VCaP (cell line): ENCODE data around the gene KCNT2.

ENCODE experiments used
- H3K27ac ChIP-seq: fragments of 450-650 bp; 2 replicates; pipeline ENCODE4 v1.5.1; 2017
- TF ChIP-seq, protein P1 (sequence below): fragments of 450-650 bp; conservative IDR thresholded peaks from 2 replicates; pipeline ENCODE4 v1.5.1; 2017; ENCODE audit warnings: mild to moderate bottlenecking, moderate library complexity

The KCNT2 gene

GRCh38 chr1:196590959-196591358 lies 17.3 kb downstream of the KCNT2 start:
- H3K27ac ChIP-seq: no peak overlapping the region
- TF ChIP-seq, protein P1, sequence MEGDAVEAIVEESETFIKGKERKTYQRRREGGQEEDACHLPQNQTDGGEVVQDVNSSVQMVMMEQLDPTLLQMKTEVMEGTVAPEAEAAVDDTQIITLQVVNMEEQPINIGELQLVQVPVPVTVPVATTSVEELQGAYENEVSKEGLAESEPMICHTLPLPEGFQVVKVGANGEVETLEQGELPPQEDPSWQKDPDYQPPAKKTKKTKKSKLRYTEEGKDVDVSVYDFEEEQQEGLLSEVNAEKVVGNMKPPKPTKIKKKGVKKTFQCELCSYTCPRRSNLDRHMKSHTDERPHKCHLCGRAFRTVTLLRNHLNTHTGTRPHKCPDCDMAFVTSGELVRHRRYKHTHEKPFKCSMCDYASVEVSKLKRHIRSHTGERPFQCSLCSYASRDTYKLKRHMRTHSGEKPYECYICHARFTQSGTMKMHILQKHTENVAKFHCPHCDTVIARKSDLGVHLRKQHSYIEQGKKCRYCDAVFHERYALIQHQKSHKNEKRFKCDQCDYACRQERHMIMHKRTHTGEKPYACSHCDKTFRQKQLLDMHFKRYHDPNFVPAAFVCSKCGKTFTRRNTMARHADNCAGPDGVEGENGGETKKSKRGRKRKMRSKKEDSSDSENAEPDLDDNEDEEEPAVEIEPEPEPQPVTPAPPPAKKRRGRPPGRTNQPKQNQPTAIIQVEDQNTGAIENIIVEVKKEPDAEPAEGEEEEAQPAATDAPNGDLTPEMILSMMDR: no peak

DNA sequence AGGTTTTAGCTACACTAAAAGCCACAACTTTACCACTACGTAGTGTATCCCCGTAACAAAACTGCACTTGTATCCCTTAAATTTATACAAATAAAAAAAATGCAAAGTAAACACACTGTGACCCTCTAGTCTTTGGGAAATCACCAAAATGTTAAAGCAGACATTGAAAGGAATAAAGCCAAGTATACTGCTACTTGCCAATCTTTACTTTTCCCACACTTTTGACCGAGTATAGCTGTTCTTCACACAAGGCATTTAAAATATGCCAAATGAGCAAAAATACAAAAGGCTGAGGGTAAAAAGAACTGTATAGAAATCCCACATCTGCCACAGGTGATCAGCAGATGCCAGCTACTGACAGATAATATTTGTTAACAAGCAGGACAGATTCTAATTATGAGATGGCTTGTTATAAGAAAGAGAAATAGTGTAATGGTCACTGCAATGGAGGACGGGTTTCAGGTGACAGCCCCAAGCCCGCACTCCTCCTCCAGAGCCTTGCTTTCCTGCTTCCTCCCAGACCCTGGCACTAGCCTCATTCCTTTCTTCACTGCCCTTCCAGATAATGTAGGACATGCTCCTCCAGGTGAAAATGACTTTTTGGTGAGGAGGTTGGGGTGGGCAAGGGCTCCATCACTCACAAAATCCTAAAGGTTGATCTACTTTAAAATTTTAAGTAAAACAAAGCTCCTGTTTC lies 18.1 kb downstream of the KCNT2 start:
- TF ChIP-seq, protein P1: no peak
- H3K27ac ChIP-seq: no peak overlapping the region

- TF ChIP-seq, protein P1: no peak
- no peak overlapping the region for H3K27ac ChIP-seq
These were observed 23.5 kb downstream of the KCNT2 start for GRCh38 chr1:196584696-196585095.

- TF ChIP-seq, protein P1: no peak
- no peak overlapping the region for H3K27ac ChIP-seq
These were observed 30.9 kb downstream of the KCNT2 start for GRCh38 chr1:196577386-196577785.

DNA sequence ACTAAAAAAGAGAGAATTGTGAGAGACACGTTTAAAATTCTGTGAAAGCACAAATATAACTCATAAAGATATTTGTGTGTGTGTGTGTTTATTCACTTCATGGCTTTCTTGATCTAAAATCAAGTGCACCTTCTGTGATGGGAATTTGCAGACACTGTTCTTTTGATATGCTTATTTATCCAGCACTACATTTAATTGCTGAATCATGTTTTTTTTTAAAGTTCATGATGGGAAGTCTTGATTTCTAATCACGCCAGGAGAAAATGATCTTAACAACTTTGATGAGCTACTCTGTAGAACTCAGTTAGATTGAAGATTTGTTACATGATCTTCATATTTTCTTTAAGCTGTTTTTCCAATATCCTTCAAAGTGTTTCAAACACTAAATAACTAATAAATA lies 35.0 kb downstream of the KCNT2 start:
- H3K27ac ChIP-seq: no peak overlapping the region
- TF ChIP-seq, protein P1: no peak

DNA sequence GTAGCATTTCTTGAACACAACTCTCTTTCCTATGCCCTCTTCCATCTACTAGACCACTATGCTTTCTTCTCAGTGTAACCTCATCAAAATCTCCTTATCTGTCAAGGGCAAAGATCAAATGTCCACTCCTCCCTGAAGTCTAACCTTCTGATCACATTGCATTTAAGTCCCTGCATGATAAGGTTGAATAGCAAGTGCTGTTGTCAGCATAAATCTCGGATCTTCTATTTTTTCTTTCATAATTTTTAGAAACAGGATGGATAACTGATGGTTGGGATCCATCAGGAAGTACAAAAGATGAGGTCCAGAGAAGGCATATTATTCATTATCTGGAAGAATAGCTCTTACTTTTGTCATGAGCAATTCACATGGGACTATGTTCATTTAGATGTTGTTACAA lies 41.0 kb downstream of the KCNT2 start:
- no peak overlapping the region for H3K27ac ChIP-seq
- TF ChIP-seq, protein P1: no peak

DNA sequence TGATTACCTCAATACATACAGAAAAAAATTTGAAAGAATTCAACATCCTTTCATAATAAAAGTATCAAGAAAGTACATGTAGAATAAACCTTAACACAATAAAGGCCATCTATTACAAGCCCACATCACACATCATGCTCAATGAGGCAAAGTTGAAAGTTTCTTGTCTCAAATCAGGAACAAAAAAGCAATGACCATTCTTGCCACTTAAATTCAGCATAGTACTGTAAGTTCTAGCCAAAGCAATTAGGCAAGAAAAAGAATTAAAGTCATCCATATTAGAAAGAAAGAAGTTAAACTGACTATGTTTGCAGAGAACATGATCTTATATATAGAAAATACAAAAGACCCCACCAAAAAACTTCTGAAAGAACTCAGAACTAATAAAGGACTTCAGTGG lies 44.5 kb downstream of the KCNT2 start:
- TF ChIP-seq, protein P1: no peak
- no peak overlapping the region for H3K27ac ChIP-seq
